GM21528 (cell line): ENCODE results near the gene PCOLCE2.

Experiments
- ATAC-seq: cut with Tn5 transposase; IDR thresholded peaks from one replicate; pipeline ENCODE4 v1.9.1; 2021; ENCODE audit warnings: mild to moderate bottlenecking, moderate library complexity; ENCODE audit not compliant: unreplicated experiment, low FRiP score

PCOLCE2 gene

DNA sequence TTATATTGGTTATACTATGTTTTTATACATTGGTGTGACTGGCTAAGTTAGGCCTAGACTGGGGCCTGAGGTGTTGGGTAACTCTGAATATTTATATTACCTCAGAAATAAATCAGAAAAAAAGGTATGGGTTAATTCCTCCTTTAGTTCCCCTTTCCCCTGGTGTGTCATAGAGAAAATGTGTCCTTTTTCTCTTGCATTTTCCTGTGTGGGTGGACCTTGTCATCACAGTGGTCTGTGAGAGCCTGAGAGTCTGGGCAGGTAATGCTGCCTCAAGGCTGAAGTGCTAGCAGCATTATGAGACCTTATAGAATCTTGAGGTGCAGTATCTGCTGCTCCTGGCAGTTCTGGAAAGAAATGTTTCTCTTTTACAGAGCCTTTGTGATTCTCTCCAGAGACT, 69.7 kb downstream of the PCOLCE2 start:
- ATAC-seq: no peak

DNA sequence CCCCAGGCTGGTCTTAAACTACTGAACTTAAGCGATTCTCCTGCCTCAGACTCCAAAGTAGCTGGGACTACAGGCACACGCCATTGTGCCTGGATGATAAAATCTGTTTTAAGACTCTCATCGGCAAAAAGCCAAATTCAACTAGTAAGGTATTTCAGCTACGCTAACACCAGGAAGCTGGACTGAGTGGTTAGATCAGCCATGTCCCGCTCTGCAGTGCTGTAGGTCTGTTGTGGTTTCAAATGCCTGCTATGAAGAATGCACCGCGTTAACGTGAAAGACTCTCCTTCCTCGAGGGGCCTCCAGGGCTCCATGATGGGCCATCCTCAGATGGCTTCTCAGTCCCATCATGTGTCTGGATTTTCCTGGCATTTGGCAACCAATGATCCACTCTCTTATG, 70.2 kb downstream of the PCOLCE2 start:
- ATAC-seq: no peak

DNA sequence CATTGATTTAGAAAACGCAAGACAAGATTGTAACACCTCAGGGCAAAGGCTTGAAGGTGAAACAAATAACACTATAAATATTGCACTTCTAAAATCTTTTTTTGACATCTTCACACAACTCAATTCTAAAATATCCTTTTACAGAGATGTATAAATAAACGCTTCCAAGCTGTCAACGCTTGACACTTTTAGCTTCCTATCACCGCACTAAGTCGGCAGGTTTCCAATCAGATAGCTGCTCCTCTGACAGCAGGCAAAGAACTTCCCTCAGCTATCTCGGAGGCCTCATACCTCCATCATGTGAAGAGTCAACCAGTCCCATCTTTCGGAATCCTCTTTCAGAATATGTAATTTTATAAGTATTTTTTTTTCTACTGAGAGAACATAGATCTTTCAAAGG, 71.0 kb downstream of the PCOLCE2 start:
- ATAC-seq: no peak

DNA sequence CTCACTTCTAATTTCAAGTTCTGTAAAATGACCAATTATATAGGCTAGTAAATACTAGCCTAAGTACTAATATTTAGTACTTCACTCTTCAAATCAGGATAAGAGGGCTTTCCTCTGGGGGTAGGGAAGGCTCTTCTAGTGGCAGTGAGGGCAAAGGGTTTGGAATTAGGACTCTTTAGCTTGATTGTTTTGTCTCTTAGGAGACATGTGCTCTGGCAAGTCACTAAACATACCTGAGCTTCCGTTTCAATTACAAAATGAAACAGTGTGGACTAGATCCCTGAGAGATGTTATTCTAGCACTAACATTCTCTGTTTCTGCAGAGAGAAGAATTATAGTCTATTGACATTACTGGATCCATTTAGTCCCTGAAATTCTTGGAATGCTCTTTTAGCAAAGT, 71.5 kb downstream of the PCOLCE2 start:
- no peak for ATAC-seq

DNA sequence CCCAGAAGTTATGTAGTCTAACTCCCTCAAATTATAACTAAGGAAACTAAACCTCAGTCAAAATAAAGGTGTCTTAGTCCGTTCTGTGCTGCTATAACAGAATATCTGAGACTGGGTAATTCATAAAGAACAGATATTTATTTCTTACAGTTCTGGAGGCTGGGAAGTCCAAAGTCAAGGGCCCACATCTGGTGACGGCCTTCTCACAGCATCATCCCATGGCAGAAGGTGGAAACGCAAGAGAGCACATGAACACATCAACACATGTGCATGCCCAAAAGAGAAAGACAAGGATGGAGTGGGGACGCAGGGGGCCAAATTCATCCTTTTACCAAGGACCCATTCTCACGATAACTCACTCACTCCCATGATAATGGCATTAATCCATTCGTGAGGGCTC, 73.1 kb downstream of the PCOLCE2 start:
- ATAC-seq: no peak

DNA sequence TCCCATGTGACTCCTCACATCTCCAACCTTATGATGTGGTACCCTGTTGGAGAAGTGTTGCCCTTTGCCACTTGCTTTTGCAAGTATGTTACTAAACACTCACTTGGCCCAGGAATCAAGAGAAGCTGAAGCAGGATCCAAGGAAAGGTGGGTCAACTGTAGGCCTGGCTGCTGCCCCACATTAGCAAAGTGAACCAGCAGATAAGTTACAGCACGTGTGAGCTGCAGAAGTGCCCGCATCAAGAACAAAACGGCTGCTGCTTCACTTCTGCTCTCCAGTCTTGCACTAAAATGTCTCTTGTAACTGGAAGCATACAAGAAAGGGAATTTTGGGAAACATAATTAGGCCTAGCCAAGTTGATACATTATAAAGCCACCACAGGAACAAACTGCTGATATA, 79.6 kb downstream of the PCOLCE2 start:
- no peak for ATAC-seq

DNA sequence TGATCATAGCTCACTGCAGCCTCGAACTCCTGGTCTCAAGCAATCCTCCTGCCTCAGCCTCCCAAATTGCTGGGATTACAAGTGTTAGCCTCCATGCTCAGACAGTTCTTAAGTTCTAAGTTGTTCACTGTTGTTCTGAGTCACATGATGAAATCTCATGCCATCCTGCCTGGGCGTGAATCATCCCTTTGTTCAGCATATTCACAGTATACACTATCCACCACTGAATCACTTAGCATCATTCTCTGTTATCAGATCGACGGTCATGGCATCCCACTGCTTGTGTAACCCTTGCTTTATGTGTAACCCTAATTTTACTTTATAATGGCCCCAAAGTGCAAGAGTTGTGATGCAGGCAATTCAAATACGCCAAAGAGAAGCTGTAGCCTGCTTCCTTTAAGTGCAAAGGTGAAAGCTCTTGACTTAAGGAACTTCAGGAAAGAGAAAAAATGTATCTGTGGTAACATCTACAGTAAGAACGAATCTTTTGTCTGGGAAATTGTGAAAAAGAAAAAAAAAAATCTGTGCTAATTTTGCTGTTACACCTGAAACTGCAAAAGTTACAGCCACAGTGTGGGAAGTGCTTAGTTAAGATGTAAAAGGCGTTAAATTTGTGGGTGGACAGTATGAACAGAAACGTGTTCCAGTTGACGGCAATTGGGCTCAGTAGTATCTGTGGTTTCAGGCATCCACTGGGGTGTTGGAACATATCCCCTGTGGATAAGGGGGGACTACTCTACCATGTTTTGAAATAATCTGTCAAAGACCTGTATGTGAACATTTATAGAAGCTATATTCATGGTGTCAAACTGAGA, 80.6 kb downstream of the PCOLCE2 start:
- no peak for ATAC-seq

DNA sequence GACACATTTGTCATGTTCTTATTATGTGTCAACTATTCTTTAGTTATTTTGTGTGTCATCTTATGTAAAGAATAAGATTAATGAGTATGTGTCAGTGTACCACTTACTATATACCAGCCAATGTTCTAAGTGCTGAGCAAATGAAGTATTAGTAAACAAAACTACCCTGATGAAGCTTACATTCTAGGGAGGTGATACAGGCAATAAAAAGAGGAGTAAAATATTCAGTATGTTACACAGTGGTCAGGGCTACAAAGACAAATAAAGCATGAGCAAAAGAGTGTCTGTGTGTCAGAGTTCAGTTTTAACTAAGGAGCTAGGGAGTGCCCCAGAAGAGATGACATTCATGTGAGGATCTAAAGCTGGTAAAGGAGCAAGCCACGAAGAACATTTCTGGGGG, 86.0 kb downstream of the PCOLCE2 start:
- ATAC-seq: no peak

DNA sequence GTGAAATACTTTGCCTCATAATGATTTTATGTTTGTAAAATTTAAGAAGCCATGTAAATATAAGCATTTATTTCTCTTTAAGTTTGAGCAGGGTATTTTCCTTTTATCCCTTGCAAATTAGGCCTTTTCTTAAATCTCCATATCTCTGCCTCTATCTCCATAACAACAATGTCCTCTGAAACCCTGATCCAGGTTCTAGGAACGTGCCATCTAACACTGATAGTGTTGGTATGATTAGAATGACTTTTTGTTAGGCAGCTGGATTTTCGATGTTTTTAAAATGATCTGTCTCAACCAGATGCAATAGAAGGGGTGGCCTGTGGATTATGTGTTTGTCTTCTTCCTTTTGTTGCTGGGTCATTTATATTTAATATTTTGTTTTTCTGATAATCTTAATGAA, 87.1 kb downstream of the PCOLCE2 start:
- ATAC-seq: no peak

DNA sequence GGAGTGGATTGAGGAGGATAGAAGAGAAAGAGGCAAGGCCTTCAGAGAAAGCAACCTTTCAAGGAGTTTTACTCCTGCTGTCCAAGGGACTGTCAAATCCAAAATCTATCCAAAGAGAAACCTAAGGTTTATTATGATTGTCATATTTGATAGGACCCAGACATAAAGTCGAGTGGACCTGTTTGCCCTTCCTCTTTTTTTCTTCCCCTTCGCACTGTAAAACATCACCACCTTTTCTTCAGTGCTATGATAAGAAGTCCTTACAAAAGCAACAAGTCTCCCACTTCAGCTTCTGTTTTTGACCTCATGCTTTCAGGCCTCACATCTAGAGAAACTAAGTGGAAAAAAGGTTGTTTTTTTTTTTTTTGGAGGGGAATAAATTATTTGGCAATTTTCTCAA, 92.1 kb downstream of the PCOLCE2 start:
- ATAC-seq: no peak

DNA sequence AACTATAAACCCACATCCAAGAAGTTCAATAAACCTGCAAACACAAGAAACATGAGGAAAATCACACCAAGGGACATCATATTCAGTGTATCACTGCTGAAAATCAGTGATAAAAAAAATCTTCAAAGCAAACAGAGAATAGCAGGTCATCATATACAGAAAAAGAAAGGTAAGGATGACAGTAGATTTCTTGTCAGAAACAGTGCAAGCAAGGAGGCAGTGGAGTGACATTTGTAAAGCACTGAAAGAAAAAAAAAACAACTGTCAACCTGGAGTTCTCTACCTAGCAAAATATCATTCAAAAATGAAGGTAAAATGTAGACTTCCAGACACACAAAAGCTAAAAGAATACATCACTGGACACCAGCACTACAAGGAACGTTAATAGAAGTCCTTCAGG, 93.6 kb downstream of the PCOLCE2 start:
- ATAC-seq: no peak

DNA sequence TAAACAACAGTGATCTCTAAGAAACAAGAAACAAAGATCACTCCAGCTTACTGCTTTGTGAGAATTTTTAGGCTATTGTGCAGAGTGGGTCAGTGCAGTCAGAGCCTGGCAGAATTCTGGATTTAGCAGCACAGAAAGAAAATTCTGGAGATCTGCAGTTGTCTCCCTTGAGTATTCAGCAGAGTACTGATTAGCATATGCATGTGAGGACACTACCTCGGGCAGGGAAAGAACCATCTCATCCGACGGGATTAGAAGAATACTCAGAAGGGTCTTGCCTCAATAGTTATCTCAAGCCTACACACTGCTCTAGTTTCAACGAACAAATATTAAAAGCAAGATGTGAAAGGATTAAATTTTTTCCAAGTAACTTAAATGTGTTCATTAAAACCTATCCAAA, 94.4 kb downstream of the PCOLCE2 start:
- no peak for ATAC-seq

DNA sequence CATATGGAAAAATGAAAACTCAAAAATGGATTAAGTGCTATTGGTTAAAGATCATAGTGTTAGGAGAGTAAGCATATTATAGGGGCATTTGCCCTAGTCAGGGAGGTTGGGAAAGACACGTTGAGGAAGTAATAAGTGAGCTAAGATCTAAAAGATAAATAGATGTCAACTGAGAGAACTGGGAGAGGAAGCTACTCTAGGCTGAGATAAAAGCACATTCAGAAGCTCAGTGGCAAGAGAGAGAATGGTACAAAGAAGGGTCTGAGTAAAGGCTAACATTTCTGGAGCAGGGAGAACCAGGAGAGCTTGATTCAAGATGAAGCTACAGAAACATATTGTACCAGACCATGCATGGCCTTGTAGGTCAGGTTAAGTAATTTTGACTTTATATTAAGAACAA, 101.2 kb downstream of the PCOLCE2 start:
- no peak for ATAC-seq

DNA sequence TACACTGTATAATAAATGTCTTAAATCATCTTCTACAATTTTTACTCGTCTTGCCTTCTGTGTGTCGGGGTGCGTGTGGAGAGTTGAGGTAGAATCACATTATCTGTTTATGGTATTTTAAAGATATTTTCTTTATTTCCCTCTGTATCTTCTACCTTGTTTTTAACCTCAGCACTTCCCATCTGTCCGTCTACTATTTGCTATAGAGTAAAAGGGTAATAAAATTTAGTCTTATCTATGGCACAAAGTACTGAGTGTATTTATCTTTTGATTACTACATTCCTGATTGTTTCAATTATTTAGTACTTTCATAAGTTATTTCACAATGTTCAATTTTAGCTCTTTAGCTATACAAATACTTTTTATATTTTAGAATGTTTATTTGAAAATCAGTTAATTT, 102.9 kb downstream of the PCOLCE2 start:
- no peak for ATAC-seq

DNA sequence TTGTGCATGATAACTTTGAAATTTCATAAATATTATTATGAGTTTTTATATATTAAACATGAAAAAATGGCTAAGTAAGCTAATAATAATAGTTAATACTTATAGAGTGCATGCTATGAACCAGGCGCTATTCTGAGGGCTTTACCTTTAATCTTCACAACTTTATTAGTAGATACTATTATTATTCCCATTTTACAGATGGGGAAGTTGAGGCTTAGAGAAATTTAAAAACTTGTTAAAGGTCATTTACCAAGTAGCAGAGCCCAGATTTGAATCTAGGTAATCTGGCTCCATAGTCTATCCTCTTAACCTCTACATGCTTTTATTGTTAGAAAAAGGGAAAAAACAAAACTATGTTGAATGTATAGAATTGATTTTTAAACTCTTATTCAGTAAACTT, 104.7 kb downstream of the PCOLCE2 start:
- ATAC-seq: no peak

DNA sequence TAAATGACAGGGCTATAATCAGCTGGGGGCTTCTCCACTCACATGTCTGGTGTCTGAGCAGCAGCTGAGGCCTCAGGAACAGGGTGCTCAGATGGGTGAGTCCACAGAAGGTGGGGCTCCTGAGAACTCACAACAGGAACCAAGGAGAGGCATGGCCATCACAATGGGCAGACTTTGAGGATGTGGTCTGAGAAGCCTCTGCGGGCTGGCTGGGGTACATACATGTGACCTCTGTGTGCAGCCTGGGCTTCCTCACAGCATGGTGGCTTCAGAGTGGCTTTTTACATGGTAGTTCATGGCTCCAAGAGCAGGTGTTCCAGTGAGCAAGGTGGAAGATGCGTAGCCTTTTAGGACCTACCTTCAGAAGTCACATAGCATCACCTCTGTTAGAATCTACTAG, 106.3 kb downstream of the PCOLCE2 start:
- ATAC-seq: no peak

DNA sequence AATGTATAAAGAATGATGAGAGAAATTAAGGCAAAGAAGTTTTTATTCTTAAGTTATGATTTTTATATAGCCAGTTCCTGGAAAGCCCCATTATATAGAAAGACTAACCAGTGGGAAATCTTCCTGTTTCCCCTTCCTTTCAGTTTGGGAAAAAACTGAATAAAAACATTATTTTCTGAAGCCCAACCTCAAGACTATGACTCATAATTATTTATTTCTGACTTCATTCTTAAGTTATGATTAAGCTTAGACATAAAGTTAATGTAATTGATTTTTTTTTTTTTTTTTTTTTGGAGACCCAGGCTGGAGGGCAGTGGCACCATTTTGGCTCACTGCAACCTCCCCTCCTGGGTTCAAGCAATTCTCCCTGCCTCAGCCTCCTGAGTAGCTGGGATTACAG, 109.3 kb downstream of the PCOLCE2 start:
- no peak for ATAC-seq

DNA sequence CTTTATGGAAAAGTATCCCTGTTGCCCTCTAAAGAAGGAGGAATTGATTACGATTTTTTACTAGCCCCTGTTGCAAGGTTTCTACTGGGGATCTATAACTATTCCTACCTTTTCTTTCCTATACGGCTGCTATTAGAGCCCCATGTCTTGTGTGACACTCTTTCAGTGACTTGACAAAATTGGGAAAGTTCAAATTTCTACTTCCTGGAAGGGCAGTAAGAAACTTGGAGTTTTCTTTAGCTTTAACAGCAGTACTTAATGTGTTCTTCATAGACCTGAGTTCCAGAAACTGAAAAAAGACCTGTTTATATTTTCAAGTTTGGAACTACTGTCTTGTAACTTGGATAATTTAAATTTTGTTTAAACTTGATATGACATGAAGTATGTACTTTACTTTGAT, 110.3 kb downstream of the PCOLCE2 start:
- ATAC-seq: no peak

DNA sequence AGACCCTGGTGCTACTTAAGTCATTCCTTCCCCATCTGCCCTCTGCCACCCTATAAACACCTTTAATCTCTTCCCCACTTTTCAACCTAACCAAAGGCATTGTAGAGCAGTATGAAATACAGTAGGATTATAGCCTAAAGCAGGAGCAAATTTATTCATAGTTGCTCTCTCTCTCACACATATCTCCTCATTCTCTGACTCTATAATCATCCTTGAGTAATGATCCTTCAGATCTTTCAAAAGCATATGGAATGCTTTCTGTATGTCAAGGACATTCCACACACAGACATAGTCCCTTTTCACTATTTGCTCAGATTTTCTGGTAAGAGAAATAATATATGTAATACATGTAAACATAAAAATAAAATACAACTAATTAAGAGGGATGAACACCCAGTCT, 111.0 kb downstream of the PCOLCE2 start:
- no peak for ATAC-seq

DNA sequence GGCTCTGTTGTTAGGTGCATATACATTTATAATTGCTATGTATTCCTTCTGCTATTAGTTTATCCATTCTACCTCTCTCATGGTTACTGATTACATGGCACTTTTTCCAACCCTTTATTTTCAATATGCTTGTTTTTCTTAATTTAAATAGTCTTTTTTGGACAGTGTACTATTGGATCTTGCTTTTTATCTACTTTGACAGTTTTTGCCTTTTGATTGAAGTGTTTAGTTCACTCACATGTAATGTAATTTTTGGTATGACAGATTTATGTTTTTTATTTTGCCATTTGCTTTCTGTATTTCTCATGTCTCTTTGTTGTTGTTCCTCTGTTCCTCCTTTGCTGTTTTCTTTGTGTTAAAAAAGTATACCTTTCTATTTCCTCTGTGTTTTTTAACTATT, 120.5 kb downstream of the PCOLCE2 start:
- ATAC-seq: no peak
